ENCODE data around the gene VCPKMT. TPM values are rescaled to one million over a fixed set of nuclear protein-coding genes. Genes with fewer than 3 reads are reported as not detected.

Gene VCPKMT
- total RNA-seq, 4 donors from 2014 or later = 3.6 to 7.3 (median 6.4) TPM

- TF ChIP-seq CTCF (IDR thresholded peaks at IDR 0.05; ENCODE audit: low read depth) = no peak
Observed at GRCh38 chr14:50086321-50086711, 30.1 kb downstream of the VCPKMT start.

GRCh38 chr14:50085570-50086320 lies 30.6 kb downstream of the VCPKMT start:
- no peak for TF ChIP-seq CTCF (IDR thresholded peaks at IDR 0.05; ENCODE audit: low read depth)

- no peak for TF ChIP-seq CTCF (IDR thresholded peaks at IDR 0.05; ENCODE audit: low read depth)
Observed at GRCh38 chr14:50084666-50085065, 31.7 kb downstream of the VCPKMT start.

GRCh38 chr14:50083467-50084337 lies 32.7 kb downstream of the VCPKMT start:
- no peak for TF ChIP-seq CTCF (IDR thresholded peaks at IDR 0.05; ENCODE audit: low read depth)

- no peak for TF ChIP-seq CTCF (IDR thresholded peaks at IDR 0.05; ENCODE audit: low read depth)
Observed at GRCh38 chr14:50082784-50083466, 33.4 kb downstream of the VCPKMT start.

GRCh38 chr14:50082308-50082742 lies 34.0 kb downstream of the VCPKMT start:
- no peak for TF ChIP-seq CTCF (IDR thresholded peaks at IDR 0.05; ENCODE audit: low read depth)

GRCh38 chr14:50072395-50072794 lies 44.0 kb downstream of the VCPKMT start:
- TF ChIP-seq CTCF (IDR thresholded peaks at IDR 0.05; ENCODE audit: low read depth) = no peak

Measured in subcutaneous adipose tissue (tissue), 4 donors.